HFF-Myc (cell line): ENCODE results near the gene SNHG17.
"Not testable (repeated sequence)": the region's sequence is repeated elsewhere in the genome, so short reads cannot be mapped to it uniquely, and the experiment has no call there.

ENCODE experiments used
- DNase-seq: peaks from one replicate; pipeline ENCODE4 v3.0.0-alpha.2; 2011; ENCODE audit warnings: low read depth; ENCODE audit errors: extremely low read depth
- H3K4me3 ChIP-seq: replicated peaks from 2 replicates; pipeline ENCODE4 v1.5.1; 2011; ENCODE audit warnings: low read depth, mild to moderate bottlenecking, control low read depth, low read length
- TF ChIP-seq, protein P1 (sequence below): IDR thresholded peaks from 2 replicates; pipeline ENCODE4 v1.5.1; 2012; ENCODE audit warnings: mild to moderate bottlenecking, low read depth, low read length, control low read depth; ENCODE audit errors: missing control alignments

Gene SNHG17

DNA sequence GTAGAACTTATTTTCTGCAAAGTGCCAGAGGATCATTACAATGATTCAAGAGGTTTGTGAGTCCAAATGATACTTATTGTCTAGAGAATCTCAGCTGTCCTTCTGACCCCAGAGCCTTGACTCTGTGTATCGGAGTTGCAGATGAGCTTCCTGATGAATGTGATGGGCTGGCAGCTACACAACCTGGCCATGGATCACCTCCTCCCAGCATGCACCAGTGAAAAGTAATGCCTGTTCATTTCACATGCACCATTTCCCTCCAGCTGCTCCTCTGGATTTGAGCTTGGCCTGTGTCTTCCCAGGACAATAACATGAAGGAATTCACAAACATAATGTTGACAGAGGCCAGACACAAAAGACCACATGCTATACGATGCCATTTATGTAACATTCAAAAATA, 30.0 kb downstream of the SNHG17 start:
- TF ChIP-seq, protein P1, sequence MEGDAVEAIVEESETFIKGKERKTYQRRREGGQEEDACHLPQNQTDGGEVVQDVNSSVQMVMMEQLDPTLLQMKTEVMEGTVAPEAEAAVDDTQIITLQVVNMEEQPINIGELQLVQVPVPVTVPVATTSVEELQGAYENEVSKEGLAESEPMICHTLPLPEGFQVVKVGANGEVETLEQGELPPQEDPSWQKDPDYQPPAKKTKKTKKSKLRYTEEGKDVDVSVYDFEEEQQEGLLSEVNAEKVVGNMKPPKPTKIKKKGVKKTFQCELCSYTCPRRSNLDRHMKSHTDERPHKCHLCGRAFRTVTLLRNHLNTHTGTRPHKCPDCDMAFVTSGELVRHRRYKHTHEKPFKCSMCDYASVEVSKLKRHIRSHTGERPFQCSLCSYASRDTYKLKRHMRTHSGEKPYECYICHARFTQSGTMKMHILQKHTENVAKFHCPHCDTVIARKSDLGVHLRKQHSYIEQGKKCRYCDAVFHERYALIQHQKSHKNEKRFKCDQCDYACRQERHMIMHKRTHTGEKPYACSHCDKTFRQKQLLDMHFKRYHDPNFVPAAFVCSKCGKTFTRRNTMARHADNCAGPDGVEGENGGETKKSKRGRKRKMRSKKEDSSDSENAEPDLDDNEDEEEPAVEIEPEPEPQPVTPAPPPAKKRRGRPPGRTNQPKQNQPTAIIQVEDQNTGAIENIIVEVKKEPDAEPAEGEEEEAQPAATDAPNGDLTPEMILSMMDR = no peak
- DNase-seq = no peak
- H3K4me3 ChIP-seq = no peak overlapping the region

DNA sequence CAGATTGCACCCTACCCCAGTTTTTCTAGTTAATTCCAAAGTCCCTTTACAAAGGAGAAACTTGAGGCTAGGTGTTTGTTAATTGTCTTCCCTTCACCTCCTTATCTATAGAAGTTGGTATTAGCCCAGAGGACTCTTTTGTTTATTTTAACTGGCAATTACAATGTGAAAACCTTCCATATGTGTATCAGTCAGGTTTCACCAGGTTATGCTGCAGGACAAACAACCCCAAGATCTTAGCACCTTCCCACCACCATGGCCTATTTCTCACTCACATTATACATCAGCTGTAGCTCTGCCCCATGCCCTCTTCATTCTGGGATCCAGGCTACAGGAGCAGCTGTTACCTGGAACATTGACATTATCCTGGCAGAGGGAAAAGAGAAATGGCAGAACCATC, 31.1 kb downstream of the SNHG17 start:
- H3K4me3 ChIP-seq = no peak overlapping the region
- TF ChIP-seq, protein P1 = no peak
- no peak for DNase-seq

DNA sequence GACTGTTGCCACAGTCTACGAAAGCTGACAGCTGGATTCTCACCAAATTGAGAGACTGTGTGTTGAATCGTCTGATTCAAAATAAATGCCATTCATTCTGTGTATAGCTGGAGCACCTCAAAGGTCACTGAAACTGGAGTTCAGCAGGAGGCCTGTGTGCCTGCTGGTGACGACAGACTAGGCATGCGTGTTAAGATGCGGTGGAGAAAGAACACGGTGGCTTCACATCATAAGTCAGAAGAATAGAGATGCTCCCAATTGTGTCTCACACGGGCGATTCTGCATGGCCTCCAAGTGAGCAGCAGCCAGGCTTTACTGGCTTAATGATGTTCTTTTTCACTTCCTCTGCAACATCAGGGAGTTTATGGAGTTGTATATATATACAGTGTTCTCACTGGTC, 32.3 kb downstream of the SNHG17 start:
- no peak for DNase-seq
- TF ChIP-seq, protein P1 = no peak
- H3K4me3 ChIP-seq = no peak overlapping the region

DNA sequence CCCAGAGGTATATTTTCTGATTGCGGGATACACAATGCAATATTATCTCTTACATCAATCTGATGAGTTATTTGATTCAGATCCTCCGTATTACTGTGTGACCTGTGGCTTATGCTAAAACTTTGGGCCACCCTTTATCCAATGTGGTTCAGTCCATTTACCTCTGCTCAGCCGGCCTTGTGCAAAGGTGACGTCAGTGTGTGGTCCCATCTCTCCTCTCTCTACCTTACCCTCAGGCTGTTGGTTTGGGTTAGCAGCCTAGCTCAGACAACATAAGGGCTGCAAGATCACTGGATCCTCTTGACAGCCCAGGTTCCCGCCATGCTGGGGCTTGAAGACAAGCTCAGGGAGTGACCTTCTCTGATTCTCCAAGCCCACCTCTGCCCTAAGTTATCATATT, 33.0 kb downstream of the SNHG17 start:
- TF ChIP-seq, protein P1 = no peak
- no peak overlapping the region for H3K4me3 ChIP-seq
- DNase-seq = no peak

DNA sequence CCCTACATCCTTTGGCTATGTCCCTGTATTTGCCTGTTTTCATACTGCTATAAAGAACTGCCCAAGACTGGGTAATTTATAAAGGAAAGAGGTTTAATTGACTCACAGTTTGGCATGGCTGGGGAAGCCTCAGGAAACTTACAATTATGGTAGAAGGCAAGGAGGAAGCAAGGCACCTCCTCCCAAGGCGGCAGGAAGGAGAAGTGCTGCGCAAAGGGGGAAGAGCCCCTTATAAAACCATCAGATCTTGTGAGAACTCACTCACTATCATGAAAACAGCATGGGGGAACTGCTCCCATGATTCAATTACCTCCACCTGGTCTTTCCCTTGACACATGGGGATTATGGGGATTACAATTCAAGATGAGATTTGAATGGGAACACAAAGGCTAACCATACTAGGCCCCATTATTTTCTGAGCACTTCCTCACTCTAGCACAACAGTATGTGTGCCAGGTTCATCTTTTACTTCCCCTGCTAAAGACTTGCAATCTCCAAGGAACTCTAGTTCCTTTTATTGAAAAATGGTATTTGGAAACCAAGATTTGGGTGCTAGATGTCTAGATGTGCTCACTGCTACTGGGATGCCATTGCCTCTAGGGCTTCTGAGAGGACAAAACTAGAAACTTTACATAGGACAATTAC, 39.3 kb downstream of the SNHG17 start:
- DNase-seq, H3K4me3 ChIP-seq: not testable (repeated sequence)

DNA sequence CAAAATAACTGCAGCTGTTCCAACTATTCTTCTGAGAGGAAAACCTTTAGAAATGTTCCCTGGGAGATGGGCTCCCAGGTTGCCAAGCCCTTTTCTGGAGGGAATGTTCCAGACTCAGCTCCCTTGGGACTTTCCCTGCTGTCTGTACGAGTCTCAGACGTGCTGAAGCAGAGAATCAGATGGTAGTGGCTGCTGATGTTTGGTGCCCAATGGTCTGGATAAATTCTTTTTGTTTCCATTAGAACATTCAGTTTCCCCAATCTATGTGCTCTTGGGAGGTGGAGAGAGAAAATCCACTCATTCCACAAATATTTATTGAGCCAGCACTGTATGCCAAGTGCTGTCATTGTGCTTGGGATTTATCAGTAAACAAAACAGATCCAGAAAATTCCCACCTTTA, 40.0 kb downstream of the SNHG17 start:
- DNase-seq = no peak
- H3K4me3 ChIP-seq = no peak overlapping the region
- TF ChIP-seq, protein P1 = no peak

DNA sequence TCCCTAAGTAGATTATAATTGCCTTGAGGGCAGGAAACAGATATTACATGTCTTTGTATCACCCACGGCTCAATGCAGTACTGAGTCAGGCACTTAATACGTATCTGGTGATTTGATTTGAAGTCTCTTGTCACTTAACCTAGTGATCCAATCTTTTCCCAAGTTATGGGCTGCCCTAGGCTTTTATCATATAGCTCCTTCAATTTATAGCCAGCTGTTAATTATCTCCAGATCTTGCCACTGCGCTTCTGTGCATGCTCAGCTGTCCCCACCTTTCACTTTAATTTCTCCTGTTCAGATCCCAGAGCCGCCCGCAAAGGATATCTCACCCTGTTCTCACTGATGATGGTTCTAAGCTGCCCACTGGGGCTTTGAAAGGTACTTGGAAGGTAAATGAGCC, 41.9 kb downstream of the SNHG17 start:
- no peak overlapping the region for H3K4me3 ChIP-seq
- no peak for DNase-seq
- TF ChIP-seq, protein P1 = no peak
